Stimulated activated CD4-positive, alpha-beta T cell treated with anti-CD3 and anti-CD28 coated beads, Interleukin-1b, Interleukin-23, amount 100 ng/mL, for 48 hours (primary cell): ENCODE results near the gene FHAD1.
"Not testable (repeated sequence)": the region's sequence is repeated elsewhere in the genome, so short reads cannot be mapped to it uniquely, and the experiment has no call there.

Source experiments
- DNase-seq: peaks from one replicate; pipeline ENCODE4 v3.0.0-alpha.2; 2020

FHAD1 gene

GRCh38 chr1:15277933-15278332 lies 30.9 kb downstream of the FHAD1 start:
- DNase-seq: no peak

- DNase-seq: no peak
Observed at GRCh38 chr1:15279576-15280230, 32.7 kb downstream of the FHAD1 start.

- no peak for DNase-seq
Observed at GRCh38 chr1:15280416-15280815, 33.4 kb downstream of the FHAD1 start.

- DNase-seq: no peak
Observed at GRCh38 chr1:15282038-15282437, 35.0 kb downstream of the FHAD1 start.

- no peak for DNase-seq
Observed at GRCh38 chr1:15282810-15283474, 35.9 kb downstream of the FHAD1 start.

GRCh38 chr1:15283526-15283925 lies 36.5 kb downstream of the FHAD1 start:
- no peak for DNase-seq

- no peak for DNase-seq
Observed at GRCh38 chr1:15286452-15286851, 39.4 kb downstream of the FHAD1 start.

- no peak for DNase-seq
Observed at GRCh38 chr1:15287035-15287979, 40.3 kb downstream of the FHAD1 start.

- no peak for DNase-seq
Observed at GRCh38 chr1:15288173-15288926, 41.3 kb downstream of the FHAD1 start.

- no peak for DNase-seq
Observed at GRCh38 chr1:15289251-15289651, 42.2 kb downstream of the FHAD1 start.

- DNase-seq: peak; percentile 31
Observed at GRCh38 chr1:15290382-15290781, 43.4 kb downstream of the FHAD1 start.

- no peak for DNase-seq
Observed at GRCh38 chr1:15295696-15296095, 48.7 kb downstream of the FHAD1 start.

GRCh38 chr1:15296585-15297321 lies 49.7 kb downstream of the FHAD1 start:
- no peak for DNase-seq

- not testable (repeated sequence) for DNase-seq
Observed at GRCh38 chr1:15297975-15298374, 51.0 kb downstream of the FHAD1 start.

- DNase-seq: no peak
Observed at GRCh38 chr1:15299179-15299578, 52.2 kb downstream of the FHAD1 start.

- DNase-seq: no peak
Observed at GRCh38 chr1:15299806-15300205, 52.8 kb downstream of the FHAD1 start.

- no peak for DNase-seq
Observed at GRCh38 chr1:15303935-15304334, 56.9 kb downstream of the FHAD1 start.

- DNase-seq: peak; percentile 59
Observed at GRCh38 chr1:15304708-15305467, 57.9 kb downstream of the FHAD1 start.

- no peak for DNase-seq
Observed at GRCh38 chr1:15305468-15305770, 58.4 kb downstream of the FHAD1 start.

GRCh38 chr1:15306352-15306751 lies 59.3 kb downstream of the FHAD1 start:
- DNase-seq: not testable (repeated sequence)

- no peak for DNase-seq
Observed at GRCh38 chr1:15308135-15308534, 61.1 kb downstream of the FHAD1 start.

GRCh38 chr1:15308621-15309027 lies 61.6 kb downstream of the FHAD1 start:
- DNase-seq: no peak
